CD4-positive, alpha-beta T cell treated with Interleukin-17A for 1 hour (primary cell): ENCODE data around the gene CHMP4A.
"Not testable (repeated sequence)": the region's sequence is repeated elsewhere in the genome, so short reads cannot be mapped to it uniquely, and the experiment has no call there.

ENCODE experiments used
- DNase-seq: peaks from one replicate; pipeline ENCODE4 v3.0.0-alpha.2; 2020

The CHMP4A gene

GRCh38 chr14:24246765-24247212, 33.5 kb upstream of the CHMP4A start:
- peak; percentile 67 for DNase-seq

GRCh38 chr14:24245350-24245749, 32.1 kb upstream of the CHMP4A start:
- not testable (repeated sequence) for DNase-seq

GRCh38 chr14:24243336-24243836, 30.1 kb upstream of the CHMP4A start:
- peak; percentile 21 for DNase-seq

- peak; percentile 93 for DNase-seq
Measured at GRCh38 chr14:24241829-24242443, 28.6 kb upstream of the CHMP4A start.

GRCh38 chr14:24240110-24240918, 27.0 kb upstream of the CHMP4A start:
- DNase-seq = no peak

GRCh38 chr14:24238527-24239037, 25.3 kb upstream of the CHMP4A start:
- DNase-seq = no peak

- no peak for DNase-seq
Measured at GRCh38 chr14:24238123-24238522, 24.8 kb upstream of the CHMP4A start.

GRCh38 chr14:24237463-24237955, 24.2 kb upstream of the CHMP4A start:
- no peak for DNase-seq

- DNase-seq = no peak
Measured at GRCh38 chr14:24236689-24237462, 23.6 kb upstream of the CHMP4A start.

- DNase-seq = no peak
Measured at GRCh38 chr14:24235804-24236688, 22.8 kb upstream of the CHMP4A start.

GRCh38 chr14:24234095-24235005, 21.1 kb upstream of the CHMP4A start:
- no peak for DNase-seq

- DNase-seq = no peak
Measured at GRCh38 chr14:24233538-24233866, 20.2 kb upstream of the CHMP4A start.

GRCh38 chr14:24232645-24233537, 19.6 kb upstream of the CHMP4A start, which contains the start of gene GMPR2:
GMPR2 (plus strand) TSS chr14:24232929; CDS start chr14:24233254, 325 bp downstream.
- peak; percentile 32 for DNase-seq

GRCh38 chr14:24232121-24232644, 18.9 kb upstream of the CHMP4A start, which contains the start of gene NEDD8:
NEDD8 (minus strand) TSS chr14:24232367; CDS start chr14:24232267, 100 bp downstream.
- DNase-seq = peak; percentile 90

GRCh38 chr14:24231263-24232120, 18.2 kb upstream of the CHMP4A start:
- peak; percentile 33 for DNase-seq

GRCh38 chr14:24228902-24229301, 15.6 kb upstream of the CHMP4A start:
- no peak for DNase-seq

- no peak for DNase-seq
Measured at GRCh38 chr14:24226473-24226872, 13.2 kb upstream of the CHMP4A start.

- no peak for DNase-seq
Measured at GRCh38 chr14:24224618-24225071, 11.4 kb upstream of the CHMP4A start.
